Upper lobe of left lung (tissue), 6 donors: ENCODE measurements around the gene SFT2D1. TPM values are rescaled to one million over a fixed set of nuclear protein-coding genes. Genes with fewer than 3 reads are reported as not detected.
A peak's percentile ranks its signal among the peaks of the same experiment; 100 is the strongest.
"Not testable (repeated sequence)": the region's sequence is repeated elsewhere in the genome, so short reads cannot be mapped to it uniquely, and the experiment has no call there.

ENCODE experiments used
- ATAC-seq, 2 donors: fragments of 200-7000 bp; cut with Tn5 transposase; one replicate each; pipeline ENCODE4 v1.9.1; 2022; ENCODE audit warnings: mild to moderate bottlenecking in 2 of 2, moderate library complexity in 2 of 2; ENCODE audit not compliant: low FRiP score in 2 of 2
- DNase-seq, 2 donors: peaks; one replicate each; pipeline ENCODE4 v3.0.0-alpha.2; 2019 to 2020
- H3K27ac ChIP-seq, 4 donors: fragments of 200-600 bp; sonication (generic); one replicate each; pipeline ENCODE4 v1.5.1; 2016 to 2019
- H3K27me3 ChIP-seq, 4 donors: fragments of 200-600 bp; sonication (generic); one replicate each; pipeline ENCODE4 v1.5.1; 2017 to 2019
- H3K36me3 ChIP-seq, 4 donors: fragments of 200-600 bp; sonication (generic); one replicate each; pipeline ENCODE4 v1.5.1; 2016 to 2019
- H3K4me1 ChIP-seq, 4 donors: fragments of 200-600 bp; sonication (generic); one replicate each; pipeline ENCODE4 v1.5.1; 2018 to 2019
- H3K4me3 ChIP-seq, 4 donors: fragments of 200-600 bp; sonication (generic); one replicate each; pipeline ENCODE4 v1.5.1; 2017 to 2019; ENCODE audit warnings: mild to moderate bottlenecking in 2 of 4, moderate library complexity in 1 of 4
- H3K9me3 ChIP-seq, 4 donors: fragments of 200-600 bp; sonication (generic); one replicate each; pipeline ENCODE4 v1.5.1; 2018 to 2019
- EP300 ChIP-seq, 4 donors: sonication (generic); formaldehyde crosslinking; IDR thresholded peaks; one replicate each; pipeline ENCODE4 v1.5.1; 2017; ENCODE audit warnings: antibody characterized with exemption in 4 of 4, control low read depth in 2 of 4
- POLR2A ChIP-seq, 4 donors: fragments of 450-650 bp; IDR thresholded peaks; one replicate each; pipeline ENCODE4 v1.5.1; 2016 to 2017; ENCODE audit warnings: antibody characterized with exemption in 4 of 4, mild to moderate bottlenecking in 2 of 4
- POLR2AphosphoS5 ChIP-seq, 2 donors: sonication (generic); formaldehyde crosslinking; IDR thresholded peaks; one replicate each; pipeline ENCODE4 v1.5.1; 2017; ENCODE audit warnings: antibody characterized with exemption in 2 of 2
- WGBS, 2 donors: methylation state at CpG; one replicate each; pipeline ENCODE4 v1.1.5; 2017 to 2018; 5-methylcytosine and 5-hydroxymethylcytosine counted together
- total RNA-seq, 6 donors: library from RNA; depleted of rRNA in 4 of 6; stranded (reverse); fragments of >200 nt in 4 of 6; gene quantifications; one replicate each; pipeline versions ENCODE4 v1.1.0 to v1.2.1, GENCODE V29; 2016 to 2021
- TF ChIP-seq, protein P1 (sequence below), 6 experiments: fragments of 450-650 bp in 4 of 6; fragments of 200-600 bp in 2 of 6; sonication (generic) in 2 of 6; IDR thresholded peaks; one replicate each; pipeline ENCODE4 v1.5.1; 2016 to 2019; ENCODE audit warnings: antibody characterized with exemption in 6 of 6
- donor health status: DM: no; HTN: no; CAD: no; lungs with moderate emphysema.
- donor health status: DM: no; HTN: yes; CAD: no; lungs with severe emphysema.

The SFT2D1 gene
- total RNA-seq, 6 donors from 2014 or later: 8.4 to 56.5 (median 44.9) TPM

DNA sequence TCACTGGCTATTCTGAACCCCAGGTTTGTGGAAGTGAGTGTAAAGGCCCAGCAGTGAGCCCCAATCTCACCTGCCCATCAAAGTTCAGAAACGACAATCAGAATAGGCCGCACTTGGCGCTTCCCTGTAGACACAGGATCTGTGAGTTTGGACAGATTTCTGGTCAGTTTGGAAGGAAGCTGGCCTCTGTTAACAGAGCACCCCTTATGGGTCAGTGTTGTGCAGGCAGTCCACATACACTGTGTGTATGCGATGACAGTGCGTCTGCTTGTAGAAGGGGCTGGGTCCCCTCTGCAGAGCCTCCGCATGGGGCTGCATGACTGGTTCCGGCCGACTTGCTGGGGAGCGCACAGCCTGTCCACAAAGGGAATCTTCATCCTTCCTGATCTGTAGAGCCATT, 43.8 kb upstream of the SFT2D1 start:
- ATAC-seq (no peak), DNase-seq (no peak)
- no peak overlapping the region for H3K4me3 ChIP-seq
- H3K4me1 ChIP-seq: peaks cover 11 to 25% (median 20%) of the 10 kb centered on the region in 4 donors
- no peaks in the 10 kb centered on the region for H3K27me3 ChIP-seq
- TF ChIP-seq EP300 (IDR thresholded peaks at IDR 0.05) (no peak), POLR2AphosphoS5 (IDR thresholded peaks at IDR 0.05) (no peak), POLR2A (IDR thresholded peaks at IDR 0.05) (no peak)
- TF ChIP-seq, protein P1, sequence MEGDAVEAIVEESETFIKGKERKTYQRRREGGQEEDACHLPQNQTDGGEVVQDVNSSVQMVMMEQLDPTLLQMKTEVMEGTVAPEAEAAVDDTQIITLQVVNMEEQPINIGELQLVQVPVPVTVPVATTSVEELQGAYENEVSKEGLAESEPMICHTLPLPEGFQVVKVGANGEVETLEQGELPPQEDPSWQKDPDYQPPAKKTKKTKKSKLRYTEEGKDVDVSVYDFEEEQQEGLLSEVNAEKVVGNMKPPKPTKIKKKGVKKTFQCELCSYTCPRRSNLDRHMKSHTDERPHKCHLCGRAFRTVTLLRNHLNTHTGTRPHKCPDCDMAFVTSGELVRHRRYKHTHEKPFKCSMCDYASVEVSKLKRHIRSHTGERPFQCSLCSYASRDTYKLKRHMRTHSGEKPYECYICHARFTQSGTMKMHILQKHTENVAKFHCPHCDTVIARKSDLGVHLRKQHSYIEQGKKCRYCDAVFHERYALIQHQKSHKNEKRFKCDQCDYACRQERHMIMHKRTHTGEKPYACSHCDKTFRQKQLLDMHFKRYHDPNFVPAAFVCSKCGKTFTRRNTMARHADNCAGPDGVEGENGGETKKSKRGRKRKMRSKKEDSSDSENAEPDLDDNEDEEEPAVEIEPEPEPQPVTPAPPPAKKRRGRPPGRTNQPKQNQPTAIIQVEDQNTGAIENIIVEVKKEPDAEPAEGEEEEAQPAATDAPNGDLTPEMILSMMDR (IDR thresholded peaks at IDR 0.05): no peak
- H3K9me3 ChIP-seq: no peaks in the 10 kb centered on the region
- no peaks in the 10 kb centered on the region for H3K36me3 ChIP-seq
- H3K27ac ChIP-seq: no peak overlapping the region
- 91 to 96% methylated on average over 4 to 9 of the region's 9 CpGs for WGBS, 2 donors

DNA sequence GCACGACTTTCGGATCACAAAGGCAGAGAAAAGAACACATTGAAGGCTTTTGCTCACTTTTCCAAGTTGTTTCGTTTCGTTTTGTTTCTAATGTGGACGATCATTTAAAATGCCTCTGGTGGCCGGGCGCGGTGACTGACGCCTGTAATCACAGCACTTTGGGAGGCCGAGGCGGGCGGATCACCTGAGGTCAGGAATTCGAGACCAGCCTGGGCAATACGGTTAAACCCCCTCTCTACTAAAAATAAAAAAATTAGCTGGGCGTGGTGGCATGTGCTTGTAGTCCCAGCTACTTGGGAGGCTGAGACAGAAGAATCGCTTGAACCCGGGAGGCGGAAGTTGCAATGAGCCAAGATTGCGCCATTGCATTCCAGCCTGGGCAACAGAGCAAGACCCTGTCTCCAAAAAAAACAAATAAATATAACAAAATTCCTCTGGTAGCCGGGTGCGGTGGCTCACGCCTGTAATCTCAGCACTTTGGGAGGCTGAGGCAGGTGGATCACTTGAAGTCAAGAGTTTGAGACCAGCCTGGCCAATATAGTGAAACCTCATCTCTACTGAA, 41.5 kb upstream of the SFT2D1 start:
- peak overlapping the region; percentile 88 to 96 (median 91) for H3K4me3 ChIP-seq
- not testable (repeated sequence) for H3K36me3 ChIP-seq, H3K27me3 ChIP-seq, ATAC-seq, H3K9me3 ChIP-seq
- peak in 1 of 2 donors; percentile 51 for DNase-seq
- 10 to 14% methylated on average over 22 of the region's 22 CpGs for WGBS, 2 donors
- H3K27ac ChIP-seq: peak overlapping the region; percentile 90 to 94 (median 92)
- TF ChIP-seq, protein P1 (IDR thresholded peaks at IDR 0.05): peak in 5 of 6 experiments; percentile 9 to 56 (median 27)
- peaks cover 13 to 42% (median 25%) of the 10 kb centered on the region in 4 donors for H3K4me1 ChIP-seq

DNA sequence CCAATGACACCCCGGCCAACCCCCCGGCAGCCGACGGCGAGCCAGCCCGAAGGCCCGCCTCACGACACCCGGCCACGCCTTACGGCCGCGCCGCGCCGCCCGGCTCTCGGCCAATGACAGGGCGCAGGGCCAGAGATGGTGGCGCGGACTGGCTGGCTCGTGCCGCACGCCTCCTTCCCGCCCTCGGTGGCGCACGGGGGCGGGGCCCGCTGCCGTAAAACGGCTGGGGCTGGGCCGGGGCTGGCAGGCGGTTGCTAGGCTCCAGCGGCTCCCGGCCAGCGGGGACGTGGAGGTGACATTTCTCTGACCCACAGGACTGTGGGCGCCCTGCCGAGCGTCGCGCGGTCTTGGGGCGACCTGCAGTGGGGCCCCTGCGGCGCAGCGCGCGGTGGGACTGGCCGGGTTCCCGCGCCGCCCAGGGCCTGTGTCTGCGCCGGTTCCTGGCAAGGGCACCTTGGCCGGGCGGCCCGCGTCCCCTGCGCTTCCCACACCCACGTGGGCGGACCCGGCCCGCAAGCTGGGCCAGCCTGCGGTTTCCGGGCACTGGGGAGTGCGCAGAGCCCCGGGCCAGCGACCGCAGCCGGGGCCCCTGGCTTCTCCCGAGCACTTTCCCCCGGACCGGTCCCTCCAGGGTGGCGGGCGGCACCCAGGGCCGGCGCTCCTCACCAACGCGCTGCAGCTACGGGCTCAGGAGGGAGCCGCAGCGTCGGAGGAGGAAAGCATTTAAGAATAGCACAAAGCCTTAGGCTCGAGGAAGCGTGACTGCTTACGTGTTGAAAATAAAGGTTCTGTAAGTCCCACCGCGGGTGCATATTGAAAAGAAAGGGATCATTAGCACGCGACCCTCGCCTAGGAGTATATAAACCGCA, 40.8 kb upstream of the SFT2D1 start, which contains the start of gene MPC1:
Gene MPC1, minus strand, starts transcription at position 8 of the 869 bp plus-strand sequence. CDS start 64 bp downstream, outside the sequence.
- Histone ChIP-seq H3K4me3 (peak within 1 kb of the TSS; percentile 88 to 96 (median 91)), H3K9me3 (no peaks in the 10 kb centered on the region), H3K36me3 (no peaks in the 10 kb centered on the region), H3K27me3 (no peaks in the 10 kb centered on the region), H3K4me1 (peaks cover 13 to 41% (median 24%) of the 10 kb centered on the region in 4 donors), H3K27ac (peak within 1 kb of the TSS; percentile 90 to 94 (median 92))
- 0 to 1% methylated on average over 17 to 31 of the region's 94 CpGs for WGBS, 2 donors
- TF ChIP-seq POLR2AphosphoS5 (IDR thresholded peaks at IDR 0.05) (peak; percentile 56 to 91), POLR2A (IDR thresholded peaks at IDR 0.05) (peak in 3 of 4 donors; percentile 67 to 89 (median 87)), EP300 (IDR thresholded peaks at IDR 0.05) (no peak)
- TF ChIP-seq, protein P1 (IDR thresholded peaks at IDR 0.05): peak in 1 of 6 experiments; percentile 8
- peak; percentile 97 to 100 for DNase-seq
- peak; percentile 98 for ATAC-seq

- TF ChIP-seq EP300 (IDR thresholded peaks at IDR 0.05): no peak
- TF ChIP-seq, protein P1 (IDR thresholded peaks at IDR 0.05): no peak
- TF ChIP-seq POLR2A (IDR thresholded peaks at IDR 0.05): peak in 1 of 4 donors; percentile 80
- TF ChIP-seq POLR2AphosphoS5 (IDR thresholded peaks at IDR 0.05): peak in 1 of 2 donors; percentile 64
- 0% methylated on average over 1 of the region's 46 CpGs; no CpG with 5 or more reads in 1 of the 2 donors for WGBS, 2 donors
- Histone ChIP-seq H3K27me3 (no peaks in the 10 kb centered on the region), H3K36me3 (no peaks in the 10 kb centered on the region), H3K9me3 (no peaks in the 10 kb centered on the region), H3K4me1 (peaks cover 13 to 35% (median 19%) of the 10 kb centered on the region in 4 donors), H3K27ac (peak overlapping the region; percentile 90 to 94 (median 92)), H3K4me3 (peak overlapping the region; percentile 83 to 96 (median 91))
- ATAC-seq: peak; percentile 5 to 42
- DNase-seq: no peak
Measured at GRCh38 chr6:166382500-166382932, 40.2 kb upstream of the SFT2D1 start.
